WERI-Rb-1 (cell line): ENCODE results near the gene ARHGEF12.
"Not testable (repeated sequence)": the region's sequence is repeated elsewhere in the genome, so short reads cannot be mapped to it uniquely, and the experiment has no call there.

Experiments
- DNase-seq: peaks from one replicate; pipeline ENCODE4 v3.0.0-alpha.2; 2020
- H3K27ac ChIP-seq: fragments of 250-450 bp; sonication (Bioruptor Pico); 2 replicates; pipeline ENCODE4 v1.5.1; 2020; ENCODE audit warnings: mild to moderate bottlenecking, moderate library complexity
- H3K27me3 ChIP-seq: fragments of 250-450 bp; sonication (Bioruptor Pico); 2 replicates; pipeline ENCODE4 v1.5.1; 2021; ENCODE audit warnings: mild to moderate bottlenecking, low read depth, moderate library complexity; ENCODE audit not compliant: insufficient read depth, severe bottlenecking
- H3K36me3 ChIP-seq: fragments of 250-450 bp; sonication (Bioruptor Pico); 2 replicates; pipeline ENCODE4 v1.5.1; 2020; ENCODE audit warnings: mild to moderate bottlenecking, moderate library complexity
- H3K4me3 ChIP-seq: 2 replicates; pipeline ENCODE4 v1.5.1; 2011; ENCODE audit warnings: low read depth, mild to moderate bottlenecking, control low read depth, low read length
- H3K9me3 ChIP-seq: fragments of 250-450 bp; sonication (Bioruptor Pico); 2 replicates; pipeline ENCODE4 v1.5.1; 2021; ENCODE audit warnings: mild to moderate bottlenecking, moderate library complexity; ENCODE audit not compliant: severe bottlenecking
- CTCF ChIP-seq: IDR thresholded peaks from 2 replicates; pipeline ENCODE4 v1.5.1; 2011; ENCODE audit warnings: low read depth, mild to moderate bottlenecking, control low read depth, inconsistent platforms, low read length

Gene ARHGEF12

GRCh38 chr11:120501976-120502755, 166.0 kb downstream of the ARHGEF12 start:
- Histone ChIP-seq H3K27me3 (no peaks in the 10 kb centered on the region), H3K27ac (no peak overlapping the region), H3K36me3 (no peaks in the 10 kb centered on the region), H3K9me3 (no peaks in the 10 kb centered on the region), H3K4me3 (no peak overlapping the region)
- DNase-seq: no peak
- no peak for TF ChIP-seq CTCF

GRCh38 chr11:120503529-120503928, 167.3 kb downstream of the ARHGEF12 start:
- not testable (repeated sequence) for H3K4me3 ChIP-seq, H3K27ac ChIP-seq, DNase-seq, H3K36me3 ChIP-seq, H3K9me3 ChIP-seq, H3K27me3 ChIP-seq

GRCh38 chr11:120505801-120506425, 169.7 kb downstream of the ARHGEF12 start:
- no peak for DNase-seq
- no peak for TF ChIP-seq CTCF
- no peaks in the 10 kb centered on the region for H3K9me3 ChIP-seq
- H3K36me3 ChIP-seq: no peaks in the 10 kb centered on the region
- no peak overlapping the region for H3K4me3 ChIP-seq
- H3K27me3 ChIP-seq: no peaks in the 10 kb centered on the region
- H3K27ac ChIP-seq: no peak overlapping the region

- no peaks in the 10 kb centered on the region for H3K9me3 ChIP-seq
- no peaks in the 10 kb centered on the region for H3K27me3 ChIP-seq
- no peaks in the 10 kb centered on the region for H3K36me3 ChIP-seq
- DNase-seq: no peak
- no peak overlapping the region for H3K27ac ChIP-seq
- no peak overlapping the region for H3K4me3 ChIP-seq
- TF ChIP-seq CTCF: no peak
Observed at GRCh38 chr11:120509346-120510053, 173.3 kb downstream of the ARHGEF12 start.

GRCh38 chr11:120510406-120511115, 174.3 kb downstream of the ARHGEF12 start:
- Histone ChIP-seq H3K4me3 (no peak overlapping the region), H3K9me3 (no peaks in the 10 kb centered on the region), H3K27ac (no peak overlapping the region), H3K27me3 (no peaks in the 10 kb centered on the region), H3K36me3 (no peaks in the 10 kb centered on the region)
- no peak for TF ChIP-seq CTCF
- DNase-seq: no peak
